ENCODE measurements around the gene ARHGAP20. TPM values are rescaled to one million over a fixed set of nuclear protein-coding genes. Genes with fewer than 3 reads are reported as not detected.

ARHGAP20 gene
- total RNA-seq, 1 donor from 2014 or later = 0.05 TPM

GRCh38 chr11:110614031-110614430 is 98.2 kb downstream of the ARHGAP20 start:
- DNase-seq (ENCODE audit: low read depth) = no peak

GRCh38 chr11:110613197-110613918 is 98.9 kb downstream of the ARHGAP20 start:
- DNase-seq (ENCODE audit: low read depth) = no peak

- no peak for DNase-seq (ENCODE audit: low read depth)
Observed at GRCh38 chr11:110606415-110606814, 105.8 kb downstream of the ARHGAP20 start.

GRCh38 chr11:110601936-110602335 is 110.3 kb downstream of the ARHGAP20 start:
- DNase-seq (ENCODE audit: low read depth) = no peak

- DNase-seq (ENCODE audit: low read depth) = no peak
Observed at GRCh38 chr11:110600322-110600721, 111.9 kb downstream of the ARHGAP20 start.

- no peak for DNase-seq (ENCODE audit: low read depth)
Observed at GRCh38 chr11:110599207-110599606, 113.0 kb downstream of the ARHGAP20 start.

- DNase-seq (ENCODE audit: low read depth) = no peak
Observed at GRCh38 chr11:110598725-110599124, 113.5 kb downstream of the ARHGAP20 start.

GRCh38 chr11:110587972-110588371 is 124.3 kb downstream of the ARHGAP20 start:
- DNase-seq (ENCODE audit: low read depth) = no peak

GRCh38 chr11:110587129-110587528 is 125.1 kb downstream of the ARHGAP20 start:
- no peak for DNase-seq (ENCODE audit: low read depth)

GRCh38 chr11:110584150-110584549 is 128.1 kb downstream of the ARHGAP20 start:
- no peak for DNase-seq (ENCODE audit: low read depth)

- no peak for DNase-seq (ENCODE audit: low read depth)
Observed at GRCh38 chr11:110582728-110583432, 129.4 kb downstream of the ARHGAP20 start.

- DNase-seq (ENCODE audit: low read depth) = no peak
Observed at GRCh38 chr11:110580571-110580970, 131.7 kb downstream of the ARHGAP20 start.

- no peak for DNase-seq (ENCODE audit: low read depth)
Observed at GRCh38 chr11:110573411-110573810, 138.8 kb downstream of the ARHGAP20 start.

GRCh38 chr11:110571081-110571720 is 141.0 kb downstream of the ARHGAP20 start:
- DNase-seq (ENCODE audit: low read depth) = no peak

- no peak for DNase-seq (ENCODE audit: low read depth)
Observed at GRCh38 chr11:110566577-110566976, 145.7 kb downstream of the ARHGAP20 start.

GRCh38 chr11:110565357-110566336 is 146.6 kb downstream of the ARHGAP20 start:
- peak; percentile 26 for DNase-seq (ENCODE audit: low read depth)

GRCh38 chr11:110564676-110565356 is 147.4 kb downstream of the ARHGAP20 start:
- no peak for DNase-seq (ENCODE audit: low read depth)

- DNase-seq (ENCODE audit: low read depth) = no peak
Observed at GRCh38 chr11:110544779-110545178, 167.5 kb downstream of the ARHGAP20 start.

GRCh38 chr11:110538154-110538553 is 174.1 kb downstream of the ARHGAP20 start:
- no peak for DNase-seq (ENCODE audit: low read depth)

GRCh38 chr11:110530900-110531741 is 181.1 kb downstream of the ARHGAP20 start:
- DNase-seq (ENCODE audit: low read depth) = no peak
